Measurements from ENCODE around the gene PRDM16. TPM values are rescaled to one million over a fixed set of nuclear protein-coding genes. Genes with fewer than 3 reads are reported as not detected.

Gene PRDM16
- total RNA-seq, 4 donors from 2014 or later: 0.26 to 7.7 (median 0.35) TPM; not detected in 1

- H3K36me3 ChIP-seq: no peaks in the 10 kb centered on the region
- DNase-seq: peak in 1 of 2 donors; percentile 50
- H3K27me3 ChIP-seq: peaks cover 19 to 54% of the 10 kb centered on the region in 2 donors
- H3K4me3 ChIP-seq: peak overlapping the region; percentile 41 to 97
- H3K4me1 ChIP-seq: peaks cover 0 to 23% of the 10 kb centered on the region in 2 donors
- intact Hi-C loops (cut with DNase I; ENCODE audit: low total_unique reads): no loop called here
- TF ChIP-seq CTCF (IDR thresholded peaks at IDR 0.05) (peak; percentile 22 to 27 (median 24)), POLR2A (IDR thresholded peaks at IDR 0.05) (no peak)
- H3K9me3 ChIP-seq: no peaks in the 10 kb centered on the region
- H3K27ac ChIP-seq: peak overlapping the region; percentile 41 to 71
Measured at GRCh38 chr1:3069491-3070308, 697 bp downstream of the PRDM16 start.

GRCh38 chr1:3070309-3070643 is 1.3 kb downstream of the PRDM16 start:
- Histone ChIP-seq H3K4me1 (peaks cover 0 to 23% of the 10 kb centered on the region in 2 donors), H3K27me3 (peaks cover 19 to 48% of the 10 kb centered on the region in 2 donors)
- intact Hi-C loops (cut with DNase I; ENCODE audit: low total_unique reads): no loop called here

GRCh38 chr1:3070644-3071564 is 1.9 kb downstream of the PRDM16 start:
- Histone ChIP-seq H3K27ac (peak overlapping the region in 1 of 2 donors; percentile 23), H3K36me3 (no peaks in the 10 kb centered on the region), H3K9me3 (no peaks in the 10 kb centered on the region), H3K27me3 (peaks cover 19 to 42% of the 10 kb centered on the region in 2 donors), H3K4me1 (peaks cover 0 to 23% of the 10 kb centered on the region in 2 donors), H3K4me3 (peak overlapping the region; percentile 41 to 97)
- no peak for DNase-seq
- TF ChIP-seq POLR2A (IDR thresholded peaks at IDR 0.05) (no peak), CTCF (IDR thresholded peaks at IDR 0.05) (no peak)
- intact Hi-C loops (cut with DNase I; ENCODE audit: low total_unique reads): no loop called here

More at GRCh38 chr1:3070309-3070643, 1.3 kb downstream of the PRDM16 start:
- peak overlapping the region; percentile 41 to 97 for H3K4me3 ChIP-seq
- H3K9me3 ChIP-seq: no peaks in the 10 kb centered on the region
- H3K27ac ChIP-seq: peak overlapping the region; percentile 23 to 41
- TF ChIP-seq POLR2A (IDR thresholded peaks at IDR 0.05) (no peak), CTCF (IDR thresholded peaks at IDR 0.05) (no peak)
- no peaks in the 10 kb centered on the region for H3K36me3 ChIP-seq
- DNase-seq: no peak

- no peak for DNase-seq
- intact Hi-C loops (cut with DNase I; ENCODE audit: low total_unique reads): no loop called here
- no peaks in the 10 kb centered on the region for H3K9me3 ChIP-seq
- H3K27me3 ChIP-seq: peaks cover 19 to 33% of the 10 kb centered on the region in 2 donors
- H3K4me3 ChIP-seq: no peak overlapping the region
- no peaks in the 10 kb centered on the region for H3K36me3 ChIP-seq
- H3K4me1 ChIP-seq: peaks cover 0 to 23% of the 10 kb centered on the region in 2 donors
- no peak for TF ChIP-seq POLR2A (IDR thresholded peaks at IDR 0.05)
- no peak for TF ChIP-seq CTCF (IDR thresholded peaks at IDR 0.05)
- H3K27ac ChIP-seq: no peak overlapping the region
Measured at GRCh38 chr1:3071565-3072390, 2.8 kb downstream of the PRDM16 start.

Data from uterus (tissue), 4 donors.